ENCODE results near the gene FSD1L.

FSD1L gene

GRCh38 chr9:105447814-105448812, at the start of gene FSD1L (continued):
- TF ChIP-seq ZNF2 (tag by site-specific recombination; IDR thresholded peaks at IDR 0.05) = no peak
- no peak for TF ChIP-seq ZNF362 (tag by site-specific recombination; IDR thresholded peaks at IDR 0.05)
- TF ChIP-seq HOXD13 (CRISPR knock-in tag; IDR thresholded peaks at IDR 0.05; ENCODE audit: borderline replicate concordance) = no peak
- no peak for TF ChIP-seq ZNF140 (tag by site-specific recombination; IDR thresholded peaks at IDR 0.05)
- TF ChIP-seq ZNF239 (tag by site-specific recombination; IDR thresholded peaks at IDR 0.05) = no peak
- TF ChIP-seq MZF1 (tag by site-specific recombination; IDR thresholded peaks at IDR 0.05; ENCODE audit: borderline replicate concordance) = no peak
- no peak for TF ChIP-seq ZNF704 (tag by site-specific recombination; IDR thresholded peaks at IDR 0.05)
- no peak for TF ChIP-seq ZNF416 (tag by site-specific recombination; IDR thresholded peaks at IDR 0.05)
- no peak for TF ChIP-seq ZNF248 (tag by site-specific recombination; IDR thresholded peaks at IDR 0.05)
- TF ChIP-seq ZNF837 (tag by site-specific recombination; IDR thresholded peaks at IDR 0.05) = no peak
- TF ChIP-seq ZBTB1 (tag by site-specific recombination; IDR thresholded peaks at IDR 0.05) = 0 out of 2 replicates have a peak, but pooled peaks have one; percentile 30
- TF ChIP-seq BCL11B (tag by site-specific recombination; IDR thresholded peaks at IDR 0.05; ENCODE audit: low read depth) = no peak
- peak; percentile 48; the same call in 1 of the 2 replicates for TF ChIP-seq REST (tag by site-specific recombination; IDR thresholded peaks at IDR 0.05)
- no peak for TF ChIP-seq ZNF623 (tag by site-specific recombination; IDR thresholded peaks at IDR 0.05)
- TF ChIP-seq ZNF600 (tag by site-specific recombination; IDR thresholded peaks at IDR 0.05) = no peak
- no peak for TF ChIP-seq ZNF202 (tag by site-specific recombination; IDR thresholded peaks at IDR 0.05; ENCODE audit: borderline replicate concordance)
- peak; percentile 42; the same call in 1 of the 2 replicates for TF ChIP-seq ZNF561 (tag by site-specific recombination; IDR thresholded peaks at IDR 0.05; ENCODE audit: borderline replicate concordance)
- no peak for TF ChIP-seq ZNF560 (tag by site-specific recombination; IDR thresholded peaks at IDR 0.05; ENCODE audit: borderline replicate concordance)
- peak; percentile 34; the same call in 1 of the 2 replicates for TF ChIP-seq SP2 (tag by site-specific recombination; IDR thresholded peaks at IDR 0.05)
- no peak for TF ChIP-seq ATF2 (tag by site-specific recombination; IDR thresholded peaks at IDR 0.05; ENCODE audit: low read depth)
- no peak for TF ChIP-seq ZNF585B (tag by site-specific recombination; IDR thresholded peaks at IDR 0.05)
- no peak for TF ChIP-seq ZNF645 (tag by site-specific recombination; IDR thresholded peaks at IDR 0.05)
- no peak for TF ChIP-seq YY1 (tag by site-specific recombination; IDR thresholded peaks at IDR 0.05)
- TF ChIP-seq ZNF654 (tag by site-specific recombination; IDR thresholded peaks at IDR 0.05; ENCODE audit: low read depth) = no peak
- TF ChIP-seq ZNF274 (IDR thresholded peaks at IDR 0.05; ENCODE audit: low read length) = no peak
- no peak for TF ChIP-seq ZNF274 (tag by site-specific recombination; IDR thresholded peaks at IDR 0.05; ENCODE audit: borderline replicate concordance)
- no peak for TF ChIP-seq ZSCAN23 (tag by site-specific recombination; IDR thresholded peaks at IDR 0.05)
- TF ChIP-seq KLF9 (tag by site-specific recombination; IDR thresholded peaks at IDR 0.05; ENCODE audit: low read depth) = peak; percentile 70; the same call in 1 of the 2 replicates
- no peak for TF ChIP-seq ZNF701 (tag by site-specific recombination; IDR thresholded peaks at IDR 0.05)
- TF ChIP-seq GFI1B (tag by site-specific recombination; IDR thresholded peaks at IDR 0.05) = no peak
- no peak for TF ChIP-seq ZNF24 (tag by site-specific recombination; IDR thresholded peaks at IDR 0.05)
- peak; percentile 53; the same call in 1 of the 2 replicates for TF ChIP-seq ZBTB48 (tag by site-specific recombination; IDR thresholded peaks at IDR 0.05)
- no peak for TF ChIP-seq SCRT2 (tag by site-specific recombination; IDR thresholded peaks at IDR 0.05)
